Chondrocyte (in vitro differentiated cells): ENCODE results near the gene CNOT9. TPM values are rescaled to one million over a fixed set of nuclear protein-coding genes. Genes with fewer than 3 reads are reported as not detected.

Experiments
- DNase-seq: peaks from one replicate; pipeline ENCODE4 v3.0.0; 2021; ENCODE audit warnings: mixed read lengths, low spot score
- H3K27ac Mint-ChIP-seq: one replicate; pipeline ENCODE4 v1.8.0; 2021; ENCODE audit warnings: mild to moderate bottlenecking, moderate library complexity, mixed read lengths; ENCODE audit not compliant: unreplicated experiment
- H3K27me3 Mint-ChIP-seq: 2 replicates; pipeline ENCODE4 v1.8.0; 2021; ENCODE audit warnings: low read depth, mixed read lengths
- H3K36me3 Mint-ChIP-seq: 2 replicates; pipeline ENCODE4 v1.8.0; 2021; ENCODE audit warnings: low read depth, mixed read lengths
- H3K4me1 Mint-ChIP-seq: 2 replicates; pipeline ENCODE4 v1.8.0; 2021; ENCODE audit warnings: low read depth, mild to moderate bottlenecking, mixed read lengths
- H3K4me3 Mint-ChIP-seq: one replicate; pipeline ENCODE4 v1.8.0; 2021; ENCODE audit warnings: mild to moderate bottlenecking, moderate library complexity, mixed read lengths; ENCODE audit not compliant: unreplicated experiment
- H3K9me3 Mint-ChIP-seq: 2 replicates; pipeline ENCODE4 v1.8.0; 2021; ENCODE audit warnings: low read depth, mixed read lengths
- total RNA-seq: library from RNA; stranded (reverse); gene quantifications from 3 replicates; pipeline ENCODE4 v1.2.1, GENCODE V29; 2021
- TF ChIP-seq, protein P1 (sequence below): fragments of 200-600 bp; sonication (generic); IDR thresholded peaks from 2 replicates; pipeline ENCODE4 v1.5.0; 2021; ENCODE audit warnings: antibody characterized with exemption, mild to moderate bottlenecking, moderate library complexity

CNOT9 gene
- total RNA-seq, 1 donor from 2014 or later = 32.4 TPM

GRCh38 chr2:218555527-218555926, 13.1 kb upstream of the CNOT9 start:
- no peak overlapping the region for H3K27ac Mint-ChIP-seq
- DNase-seq = no peak
- no peaks in the 10 kb centered on the region for H3K9me3 Mint-ChIP-seq
- no peaks in the 10 kb centered on the region for H3K27me3 Mint-ChIP-seq
- no peak overlapping the region for H3K4me3 Mint-ChIP-seq
- peaks cover 4% of the 10 kb centered on the region for H3K4me1 Mint-ChIP-seq
- peaks cover 19% of the 10 kb centered on the region for H3K36me3 Mint-ChIP-seq
- TF ChIP-seq, protein P1, sequence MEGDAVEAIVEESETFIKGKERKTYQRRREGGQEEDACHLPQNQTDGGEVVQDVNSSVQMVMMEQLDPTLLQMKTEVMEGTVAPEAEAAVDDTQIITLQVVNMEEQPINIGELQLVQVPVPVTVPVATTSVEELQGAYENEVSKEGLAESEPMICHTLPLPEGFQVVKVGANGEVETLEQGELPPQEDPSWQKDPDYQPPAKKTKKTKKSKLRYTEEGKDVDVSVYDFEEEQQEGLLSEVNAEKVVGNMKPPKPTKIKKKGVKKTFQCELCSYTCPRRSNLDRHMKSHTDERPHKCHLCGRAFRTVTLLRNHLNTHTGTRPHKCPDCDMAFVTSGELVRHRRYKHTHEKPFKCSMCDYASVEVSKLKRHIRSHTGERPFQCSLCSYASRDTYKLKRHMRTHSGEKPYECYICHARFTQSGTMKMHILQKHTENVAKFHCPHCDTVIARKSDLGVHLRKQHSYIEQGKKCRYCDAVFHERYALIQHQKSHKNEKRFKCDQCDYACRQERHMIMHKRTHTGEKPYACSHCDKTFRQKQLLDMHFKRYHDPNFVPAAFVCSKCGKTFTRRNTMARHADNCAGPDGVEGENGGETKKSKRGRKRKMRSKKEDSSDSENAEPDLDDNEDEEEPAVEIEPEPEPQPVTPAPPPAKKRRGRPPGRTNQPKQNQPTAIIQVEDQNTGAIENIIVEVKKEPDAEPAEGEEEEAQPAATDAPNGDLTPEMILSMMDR = no peak

DNA sequence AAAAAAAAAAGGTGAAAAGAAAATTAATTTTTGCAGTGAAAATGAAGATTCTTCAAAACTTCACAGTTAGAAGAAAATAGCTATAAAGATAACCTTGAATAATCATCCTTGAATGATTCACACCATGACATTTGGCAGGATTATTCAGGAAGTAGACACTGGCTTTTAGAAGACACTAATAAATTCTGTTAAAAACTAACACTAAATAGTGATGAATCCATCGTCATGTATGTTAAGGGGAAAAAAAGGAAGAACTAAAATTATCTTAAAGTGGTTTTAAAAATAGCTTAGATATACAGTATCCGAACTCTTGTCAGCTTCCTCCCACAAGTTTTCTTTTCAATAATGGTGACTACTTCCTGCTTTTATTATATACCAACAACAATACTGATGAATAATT, 10.7 kb upstream of the CNOT9 start:
- no peak overlapping the region for H3K4me3 Mint-ChIP-seq
- peaks cover 4% of the 10 kb centered on the region for H3K4me1 Mint-ChIP-seq
- no peak overlapping the region for H3K27ac Mint-ChIP-seq
- no peaks in the 10 kb centered on the region for H3K9me3 Mint-ChIP-seq
- no peak for DNase-seq
- TF ChIP-seq, protein P1 = no peak
- H3K27me3 Mint-ChIP-seq = no peaks in the 10 kb centered on the region
- H3K36me3 Mint-ChIP-seq = peaks cover 15% of the 10 kb centered on the region

GRCh38 chr2:218558986-218559385, 9.7 kb upstream of the CNOT9 start:
- Mint-ChIP-seq H3K27me3 (no peaks in the 10 kb centered on the region), H3K36me3 (peaks cover 11% of the 10 kb centered on the region), H3K4me3 (no peak overlapping the region), H3K27ac (no peak overlapping the region), H3K4me1 (peaks cover 4% of the 10 kb centered on the region), H3K9me3 (no peaks in the 10 kb centered on the region)
- DNase-seq = no peak
- TF ChIP-seq, protein P1 = no peak

- Mint-ChIP-seq H3K27me3 (no peaks in the 10 kb centered on the region), H3K4me1 (peaks cover 13% of the 10 kb centered on the region), H3K4me3 (no peak overlapping the region), H3K9me3 (no peaks in the 10 kb centered on the region), H3K36me3 (peaks cover 7% of the 10 kb centered on the region), H3K27ac (peak overlapping the region; percentile 27)
- no peak for DNase-seq
- TF ChIP-seq, protein P1 = no peak
These were observed 4.6 kb upstream of the CNOT9 start for GRCh38 chr2:218564056-218564455.

- Mint-ChIP-seq H3K27me3 (no peaks in the 10 kb centered on the region), H3K4me3 (no peak overlapping the region), H3K36me3 (peaks cover 5% of the 10 kb centered on the region), H3K4me1 (peaks cover 32% of the 10 kb centered on the region), H3K9me3 (no peaks in the 10 kb centered on the region), H3K27ac (peak overlapping the region; percentile 14)
- TF ChIP-seq, protein P1 = no peak
- no peak for DNase-seq
These were observed 2.3 kb upstream of the CNOT9 start for GRCh38 chr2:218566296-218566695.
